ENCODE results near the gene CCDC91.
"Not testable (repeated sequence)": the region's sequence is repeated elsewhere in the genome, so short reads cannot be mapped to it uniquely, and the experiment has no call there.

CCDC91 gene

DNA sequence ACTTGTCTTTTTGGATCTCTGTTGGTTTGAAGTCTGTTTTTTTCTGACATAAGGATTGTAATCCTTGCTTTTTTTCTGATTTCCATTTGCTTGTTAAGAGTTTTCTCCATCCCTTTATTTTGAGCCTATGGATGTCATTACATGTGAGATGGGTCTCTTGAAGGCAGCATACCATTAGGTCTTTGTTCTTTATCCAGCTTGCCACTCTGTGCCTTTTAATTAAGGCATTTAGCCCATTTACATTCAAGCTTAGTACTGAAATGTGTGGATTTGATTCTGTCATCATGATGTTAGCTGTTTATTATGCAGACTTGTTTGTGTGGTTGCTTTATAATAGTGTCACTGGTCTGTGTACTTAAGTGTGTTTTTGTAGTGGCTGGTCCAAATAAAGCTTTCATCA is 100.0 kb downstream of the CCDC91 start:
- DNase-seq (ENCODE audit: low read depth in 2 of 2), result no peak

GRCh38 chr12:28292699-28293098 is 102.4 kb downstream of the CCDC91 start:
- no peak for DNase-seq (ENCODE audit: low read depth in 2 of 2)

DNA sequence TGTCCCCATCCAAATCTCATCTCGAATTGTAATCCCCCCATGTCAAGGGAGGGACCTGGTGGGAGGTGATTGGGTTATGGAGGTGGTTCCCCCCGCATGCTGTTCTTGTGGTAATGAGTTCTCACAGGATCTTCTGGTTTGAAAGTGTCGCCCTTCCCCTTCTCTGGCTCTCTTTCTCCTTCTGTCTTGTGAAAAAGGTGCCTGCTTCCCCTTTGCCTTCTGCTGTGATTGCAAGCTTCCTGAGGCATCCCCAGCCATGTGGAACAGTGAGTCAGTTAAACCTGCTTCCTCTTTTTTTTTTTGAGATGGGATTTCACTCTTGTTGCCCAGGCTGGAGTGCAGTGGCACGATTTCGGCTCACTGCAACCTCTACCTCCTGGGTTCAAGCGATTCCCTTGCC is 104.0 kb downstream of the CCDC91 start:
- no peak for DNase-seq (ENCODE audit: low read depth in 2 of 2)

GRCh38 chr12:28296287-28296686 is 106.0 kb downstream of the CCDC91 start:
- no peak for DNase-seq (ENCODE audit: low read depth in 2 of 2)

DNA sequence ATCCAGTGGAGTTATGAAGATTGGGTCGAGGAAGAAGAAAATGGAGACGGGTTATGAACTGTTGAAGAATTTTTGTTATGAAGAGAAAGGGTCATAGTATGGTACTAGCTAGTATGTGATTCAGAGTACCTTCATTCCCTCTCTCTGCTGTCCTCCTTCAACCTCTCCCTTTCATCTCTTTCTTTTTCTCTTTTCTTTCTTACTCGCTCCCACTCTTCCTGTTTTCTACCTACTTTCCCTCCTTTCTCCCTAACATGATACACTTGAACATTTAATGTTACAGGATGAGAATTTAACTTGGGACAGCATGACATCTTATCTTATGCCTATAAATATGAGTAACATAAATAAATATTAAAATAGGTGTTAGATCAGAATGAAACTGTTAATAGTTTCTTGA is 112.9 kb downstream of the CCDC91 start:
- DNase-seq (ENCODE audit: low read depth in 2 of 2), result no peak

GRCh38 chr12:28306535-28306934 is 116.3 kb downstream of the CCDC91 start:
- no peak for DNase-seq (ENCODE audit: low read depth in 2 of 2)

DNA sequence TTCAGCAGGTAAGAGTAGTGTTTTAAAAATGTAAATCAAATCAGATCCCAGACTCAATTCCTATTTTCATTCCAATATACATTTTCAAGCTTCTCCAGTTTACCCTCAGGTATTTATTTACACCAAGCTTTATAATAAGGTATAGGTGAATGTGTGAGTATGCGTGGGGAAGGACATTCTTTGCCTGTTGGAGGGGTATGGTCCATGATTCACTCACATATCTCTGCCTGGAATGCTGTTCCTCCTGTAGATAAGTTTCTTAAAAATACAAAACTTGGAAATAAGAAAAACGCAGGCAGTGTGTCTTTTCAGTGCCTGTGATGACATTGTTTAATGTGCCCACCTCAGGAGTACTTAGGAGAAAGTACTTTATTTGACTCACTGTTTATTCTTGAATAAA is 118.6 kb downstream of the CCDC91 start:
- no peak for DNase-seq (ENCODE audit: low read depth in 2 of 2)

GRCh38 chr12:28313631-28314030 is 123.4 kb downstream of the CCDC91 start:
- no peak for DNase-seq (ENCODE audit: low read depth in 2 of 2)

DNA sequence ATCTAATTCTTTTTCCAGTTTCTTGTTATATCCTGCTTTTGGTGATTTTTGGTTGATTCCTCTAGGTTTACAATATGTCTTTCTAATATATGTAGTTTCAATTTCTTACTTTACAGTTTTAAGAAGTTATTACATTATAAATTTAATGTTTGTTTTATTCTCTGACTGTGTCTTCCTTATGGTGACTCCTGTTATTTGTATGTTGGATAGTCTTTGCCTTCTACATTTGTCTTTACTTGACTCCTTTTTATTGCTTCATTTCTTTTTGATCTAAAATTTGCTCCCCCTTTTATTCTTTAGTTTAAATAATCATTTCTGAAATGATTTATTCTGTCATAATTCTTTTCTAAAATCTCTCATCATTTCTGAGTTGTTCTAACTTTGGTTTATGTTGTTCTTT is 125.8 kb downstream of the CCDC91 start:
- DNase-seq (ENCODE audit: low read depth in 2 of 2), result no peak

DNA sequence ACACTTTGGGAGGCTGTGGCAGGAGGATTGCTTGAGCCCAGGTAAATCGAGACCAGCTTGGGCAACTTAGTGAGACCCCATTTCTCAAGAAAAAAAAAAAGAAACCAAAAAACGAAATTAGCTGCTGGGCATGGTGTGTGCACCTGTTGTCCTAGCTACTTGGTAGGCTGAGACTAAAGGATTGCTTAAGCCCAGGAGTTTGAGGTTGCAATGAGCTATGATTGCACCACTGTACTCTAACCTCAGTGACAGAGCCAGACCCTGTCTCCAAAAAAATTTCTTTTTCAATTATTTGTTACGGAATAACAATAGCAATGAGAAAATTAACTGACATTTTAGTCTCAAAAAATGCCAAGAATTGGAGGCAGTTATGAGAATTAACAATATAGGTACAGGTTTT is 128.0 kb downstream of the CCDC91 start:
- no peak for DNase-seq (ENCODE audit: low read depth in 2 of 2)

GRCh38 chr12:28320353-28320752 is 130.1 kb downstream of the CCDC91 start:
- no peak for DNase-seq (ENCODE audit: low read depth in 2 of 2)

DNA sequence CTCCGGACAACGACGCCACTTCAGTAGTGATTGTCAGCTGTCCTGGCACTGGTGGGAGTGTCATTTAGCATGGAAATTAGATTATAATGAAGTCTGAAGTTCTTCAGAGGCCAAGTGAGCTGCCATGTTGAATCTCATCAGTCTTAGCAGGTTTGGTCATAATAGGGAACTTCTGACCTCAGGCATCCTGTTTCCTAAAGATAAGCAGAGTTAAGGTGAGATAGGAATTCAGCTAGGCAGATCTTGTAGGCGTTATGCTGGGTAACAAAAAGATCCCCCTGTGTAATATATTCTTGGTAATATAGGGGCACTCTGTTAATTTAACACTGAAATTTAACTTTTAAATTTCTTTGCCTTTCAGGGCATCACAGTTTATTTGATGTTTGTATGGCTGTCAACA is 137.5 kb downstream of the CCDC91 start:
- DNase-seq (ENCODE audit: low read depth in 2 of 2), result no peak

DNA sequence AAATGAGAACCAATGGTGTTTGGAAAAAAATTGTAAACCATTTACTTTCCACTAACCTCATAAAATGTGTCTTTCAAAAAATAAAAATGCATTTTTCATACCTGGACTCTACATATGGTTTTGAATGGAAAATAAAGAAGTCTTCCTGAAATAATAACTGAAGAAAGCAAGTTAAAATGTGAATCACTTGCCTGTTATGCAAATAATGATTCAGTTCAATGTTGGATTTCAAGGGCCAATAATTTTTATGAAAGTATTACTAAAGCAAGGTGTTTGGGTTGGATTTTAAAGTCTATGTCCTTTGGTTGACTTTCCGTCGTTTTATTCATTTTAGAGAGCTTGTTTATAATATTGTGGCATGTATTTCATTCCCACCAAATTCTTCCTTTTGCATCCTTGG is 138.7 kb downstream of the CCDC91 start:
- no peak for DNase-seq (ENCODE audit: low read depth in 2 of 2)

- not testable (repeated sequence) for DNase-seq (ENCODE audit: low read depth in 2 of 2)
Observed at GRCh38 chr12:28329727-28330126, 139.5 kb downstream of the CCDC91 start.

DNA sequence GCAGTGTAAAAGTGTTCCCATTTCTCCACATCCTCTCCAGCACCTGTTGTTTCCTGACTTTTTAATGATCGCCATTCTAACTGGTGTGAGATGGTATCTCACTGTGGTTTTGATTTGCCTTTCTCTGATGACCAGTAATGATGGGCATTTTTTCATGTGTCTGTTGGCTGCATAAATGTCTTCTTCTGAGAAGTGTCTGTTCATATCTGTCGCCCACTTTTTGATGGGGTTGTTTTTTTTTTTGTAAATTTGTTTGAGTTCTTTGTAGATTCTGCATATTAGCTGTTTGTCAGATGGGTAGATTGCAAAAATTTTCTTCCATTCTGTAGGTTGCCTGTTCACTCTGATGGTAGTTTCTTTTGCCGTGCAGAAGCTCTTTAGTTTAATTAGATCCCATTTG is 140.0 kb downstream of the CCDC91 start:
- not testable (repeated sequence) for DNase-seq (ENCODE audit: low read depth in 2 of 2)

- DNase-seq (ENCODE audit: low read depth in 2 of 2), result no peak
Observed at GRCh38 chr12:28331130-28331529, 140.9 kb downstream of the CCDC91 start.

GRCh38 chr12:28340261-28341045 is 150.2 kb downstream of the CCDC91 start:
- no peak for DNase-seq (ENCODE audit: low read depth in 2 of 2)

GRCh38 chr12:28343713-28344112 is 153.5 kb downstream of the CCDC91 start:
- no peak for DNase-seq (ENCODE audit: low read depth in 2 of 2)

DNA sequence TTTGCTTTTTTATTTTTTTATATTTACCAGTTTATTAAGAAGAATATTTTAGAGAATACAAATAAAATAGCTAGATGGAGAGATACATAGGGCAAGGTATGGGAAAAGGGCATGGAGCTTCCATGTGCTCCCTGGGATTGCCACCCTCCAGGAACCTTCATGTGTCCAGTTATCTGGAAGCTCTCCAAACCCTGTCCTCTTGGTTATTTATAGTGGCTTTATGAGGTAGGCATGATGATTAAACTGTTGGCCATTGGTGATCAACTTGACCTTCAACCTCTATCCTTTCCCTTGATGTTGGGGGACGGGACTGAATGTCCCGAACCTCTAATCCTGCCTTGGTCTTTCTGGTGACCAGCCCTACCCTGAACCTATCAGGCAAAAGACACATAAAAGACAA is 156.3 kb downstream of the CCDC91 start:
- no peak for DNase-seq (ENCODE audit: low read depth in 2 of 2)

GRCh38 chr12:28349196-28349595 is 158.9 kb downstream of the CCDC91 start:
- DNase-seq (ENCODE audit: low read depth in 2 of 2), result no peak

DNA sequence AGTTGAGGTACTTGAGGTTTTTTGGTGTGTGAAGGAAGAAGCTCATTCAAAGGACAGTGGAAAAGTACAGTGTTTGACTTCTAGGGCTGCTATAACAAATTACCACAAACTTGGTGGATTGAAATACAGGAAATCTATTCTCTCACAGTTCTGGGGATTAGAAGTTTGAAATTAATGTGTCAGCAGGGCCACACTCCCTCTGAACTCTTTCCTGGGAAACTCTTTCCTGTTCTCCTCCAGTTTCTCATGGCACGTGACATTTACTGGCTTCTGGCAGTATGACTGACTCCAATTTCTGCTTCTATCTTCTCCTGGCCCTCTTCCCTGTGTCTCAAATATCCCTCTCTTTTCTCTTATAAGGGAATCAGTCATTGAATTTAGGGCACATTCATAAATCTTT is 160.2 kb downstream of the CCDC91 start:
- no peak for DNase-seq (ENCODE audit: low read depth in 2 of 2)

DNA sequence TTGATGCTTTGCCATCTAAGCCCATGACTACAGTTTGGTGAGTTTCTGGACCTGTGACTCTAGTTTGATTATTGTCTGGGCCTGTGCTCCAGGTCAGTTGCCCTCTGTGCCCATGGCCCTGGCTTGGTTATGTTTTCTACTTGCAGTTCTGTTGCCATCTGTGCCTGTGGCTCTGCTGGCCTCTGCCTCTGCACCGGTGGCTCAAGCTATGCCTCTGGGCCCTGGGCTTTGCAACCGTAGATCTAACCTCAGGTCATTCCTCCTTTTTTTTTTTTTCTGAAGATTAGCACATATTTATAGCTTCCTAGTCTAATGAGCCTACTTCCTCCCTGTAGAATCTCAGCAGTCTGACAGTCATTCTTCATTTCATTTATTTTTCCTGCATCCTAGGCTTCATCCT is 161.2 kb downstream of the CCDC91 start:
- DNase-seq (ENCODE audit: low read depth in 2 of 2), result no peak

GRCh38 chr12:28355161-28355560 is 164.9 kb downstream of the CCDC91 start:
- no peak for DNase-seq (ENCODE audit: low read depth in 2 of 2)

GRCh38 chr12:28360253-28360652 is 170.0 kb downstream of the CCDC91 start:
- DNase-seq (ENCODE audit: low read depth in 2 of 2), result no peak
